Right renal cortex interstitium (tissue), 3 donors: ENCODE measurements around the gene CRELD1. TPM values are rescaled to one million over a fixed set of nuclear protein-coding genes. Genes with fewer than 3 reads are reported as not detected.
"Not testable (repeated sequence)": the region's sequence is repeated elsewhere in the genome, so short reads cannot be mapped to it uniquely, and the experiment has no call there.

Source experiments
- DNase-seq, 3 donors: peaks; one replicate each; pipeline ENCODE4 v3.0.0-alpha.2; 2013; ENCODE audit warnings: low read depth in 3 of 3, low spot score in 2 of 3
- polyA plus RNA-seq, 3 donors: library from polyadenylated mRNA; unstranded; fragments of 120-200 nt; gene quantifications; one replicate each; pipeline ENCODE4 v1.2.1, GENCODE V29; 2013; ENCODE audit not compliant: insufficient read length in 3 of 3

Gene CRELD1
- polyA plus RNA-seq, 3 donors: 50.1 to 52.4 (median 52.1) TPM

GRCh38 chr3:9932843-9933560 is 632 bp upstream of the CRELD1 start:
- peak in 1 of 3 donors; percentile 63 for DNase-seq

DNA sequence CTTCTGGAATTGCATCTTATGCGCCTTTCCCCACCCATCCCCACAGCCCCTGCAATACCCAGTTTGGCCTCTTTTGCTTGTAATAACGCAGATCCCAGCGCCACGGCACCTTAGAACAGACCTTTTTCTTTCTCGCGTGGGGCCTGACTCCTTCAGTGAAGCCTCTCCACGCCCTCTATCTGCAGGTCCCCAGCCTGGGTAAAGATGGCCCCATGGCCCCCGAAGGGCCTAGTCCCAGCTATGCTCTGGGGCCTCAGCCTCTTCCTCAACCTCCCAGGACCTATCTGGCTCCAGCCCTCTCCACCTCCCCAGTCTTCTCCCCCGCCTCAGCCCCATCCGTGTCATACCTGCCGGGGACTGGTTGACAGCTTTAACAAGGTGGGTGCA is 594 bp downstream of the CRELD1 start:
- no peak for DNase-seq

- no peak for DNase-seq
Observed at GRCh38 chr3:9934993-9935392, 1.4 kb downstream of the CRELD1 start.

DNA sequence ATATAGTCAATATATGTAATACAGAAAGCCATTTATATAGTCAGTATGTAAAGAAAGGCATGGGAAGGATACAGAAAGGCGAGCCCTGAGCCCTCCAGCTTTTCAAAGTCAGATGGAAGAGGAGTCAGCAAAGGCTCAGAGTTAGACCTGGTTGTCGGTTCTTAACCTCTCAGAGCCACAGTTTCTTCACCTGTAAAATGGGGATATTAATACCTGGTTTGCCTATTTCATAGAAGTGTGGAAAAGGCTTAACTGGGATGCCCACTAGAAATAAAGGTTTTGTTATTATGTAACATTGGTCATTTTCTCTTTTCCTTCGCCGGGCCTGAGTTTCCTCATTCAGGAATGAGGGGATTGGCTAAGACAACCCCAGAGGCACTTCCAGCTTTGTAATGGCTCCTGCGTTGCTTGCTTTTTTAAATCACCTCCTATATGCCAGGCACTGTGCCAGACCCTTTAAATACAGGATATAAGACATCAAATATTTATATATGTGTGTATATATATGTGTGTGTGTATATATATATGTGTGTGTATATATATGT is 2.4 kb downstream of the CRELD1 start:
- no peak for DNase-seq

DNA sequence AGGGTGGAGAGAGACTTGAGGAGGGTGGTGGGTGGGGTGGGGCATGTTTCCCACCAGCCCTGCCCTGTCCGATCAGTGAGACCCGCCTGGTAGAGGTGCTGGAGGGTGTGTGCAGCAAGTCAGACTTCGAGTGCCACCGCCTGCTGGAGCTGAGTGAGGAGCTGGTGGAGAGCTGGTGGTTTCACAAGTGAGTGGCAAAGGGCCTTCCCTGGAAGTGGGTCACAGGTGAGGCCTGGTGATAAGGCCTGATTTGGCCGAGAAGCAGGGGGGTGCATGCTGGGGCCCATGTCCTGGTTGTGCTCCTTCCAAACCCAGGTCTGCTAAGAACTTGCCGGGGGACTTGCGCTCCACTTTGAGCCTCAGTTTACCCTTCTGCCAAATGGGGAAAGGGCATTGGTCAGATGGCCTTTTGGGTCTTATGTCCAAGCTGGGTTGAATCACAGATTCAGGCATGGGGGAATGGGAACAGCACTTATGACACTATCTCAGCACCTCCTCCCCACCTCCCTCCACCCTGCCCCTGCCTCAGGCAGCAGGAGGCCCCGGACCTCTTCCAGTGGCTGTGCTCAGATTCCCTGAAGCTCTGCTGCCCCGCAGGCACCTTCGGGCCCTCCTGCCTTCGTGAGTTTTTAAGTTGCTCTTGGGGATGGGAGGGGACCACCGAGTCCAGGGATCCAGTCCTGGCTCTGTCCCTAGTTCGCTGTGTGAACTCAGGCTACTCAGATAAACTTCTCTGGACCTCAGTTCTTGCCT is 4.0 kb downstream of the CRELD1 start:
- DNase-seq: no peak

DNA sequence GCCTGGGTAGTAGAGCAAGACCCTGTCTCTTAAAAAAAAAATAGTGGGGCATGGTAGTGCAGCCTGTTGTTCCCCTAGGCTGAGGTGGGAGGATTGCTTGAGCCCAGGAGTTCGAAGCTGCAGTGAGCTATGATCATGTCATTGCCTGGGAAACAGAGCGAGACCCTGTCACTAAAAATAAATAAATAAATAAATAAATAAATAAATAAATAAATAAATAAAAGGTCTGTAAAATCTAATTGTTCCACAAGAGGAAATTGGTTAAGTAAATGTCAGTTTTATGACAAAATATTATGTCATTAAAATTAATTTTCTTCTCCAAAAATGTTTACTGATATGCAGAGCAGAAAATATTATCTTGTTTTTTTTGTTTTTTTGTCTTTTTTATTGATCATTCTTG is 5.3 kb downstream of the CRELD1 start:
- DNase-seq: no peak

- DNase-seq: not testable (repeated sequence)
Observed at GRCh38 chr3:9939906-9940305, 6.3 kb downstream of the CRELD1 start.

GRCh38 chr3:9940746-9941145 is 7.1 kb downstream of the CRELD1 start:
- DNase-seq: no peak

DNA sequence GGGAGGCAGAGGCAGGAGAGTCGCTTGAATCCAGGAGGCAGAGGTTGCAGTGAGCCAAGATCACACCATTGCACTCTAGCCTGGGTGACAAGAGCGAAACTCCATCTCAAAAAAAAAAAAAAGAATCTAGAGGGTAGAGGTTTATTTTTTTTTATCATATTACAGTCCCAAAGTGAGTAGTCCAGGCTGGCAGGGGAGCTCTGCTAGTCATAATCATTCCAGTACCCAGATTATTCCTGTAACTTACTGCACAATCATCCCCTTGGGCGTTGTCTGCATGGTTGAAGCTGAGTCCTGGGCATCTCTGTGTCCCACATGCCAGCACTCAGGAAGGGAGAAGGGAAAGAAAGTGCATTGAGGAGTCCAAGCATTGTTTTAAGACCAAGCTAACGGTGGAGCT is 8.5 kb downstream of the CRELD1 start:
- DNase-seq: no peak

DNA sequence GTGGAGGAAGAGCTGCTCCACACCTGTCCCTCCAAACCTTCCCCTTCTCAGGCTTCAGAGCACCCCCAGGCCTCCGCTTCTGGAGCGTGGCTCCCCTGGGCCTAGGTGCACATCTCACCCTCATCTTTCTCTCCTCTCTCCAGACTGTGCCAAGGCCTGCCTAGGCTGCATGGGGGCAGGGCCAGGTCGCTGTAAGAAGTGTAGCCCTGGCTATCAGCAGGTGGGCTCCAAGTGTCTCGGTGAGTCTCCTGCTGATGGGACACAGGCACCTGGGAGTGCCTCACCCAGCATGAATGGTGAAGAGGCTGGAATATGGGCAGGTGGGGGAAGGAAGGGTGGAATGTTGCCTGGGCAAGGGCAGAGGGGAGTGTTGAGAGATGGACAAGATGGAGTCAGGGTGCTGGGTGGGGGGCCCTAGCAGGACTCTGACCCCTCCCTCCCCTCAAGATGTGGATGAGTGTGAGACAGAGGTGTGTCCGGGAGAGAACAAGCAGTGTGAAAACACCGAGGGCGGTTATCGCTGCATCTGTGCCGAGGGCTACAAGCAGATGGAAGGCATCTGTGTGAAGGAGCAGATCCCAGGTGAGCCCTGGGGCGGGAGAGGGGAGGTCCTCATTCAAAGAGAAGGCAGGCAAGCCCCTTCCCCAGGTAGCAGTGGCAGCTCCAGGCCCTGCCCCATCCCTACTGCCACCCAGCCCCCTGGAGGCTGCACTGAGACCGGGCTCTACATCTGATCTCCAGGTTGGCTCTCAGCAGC is 9.5 kb downstream of the CRELD1 start:
- DNase-seq: no peak

GRCh38 chr3:9944271-9944670 is 10.6 kb downstream of the CRELD1 start:
- DNase-seq: no peak

DNA sequence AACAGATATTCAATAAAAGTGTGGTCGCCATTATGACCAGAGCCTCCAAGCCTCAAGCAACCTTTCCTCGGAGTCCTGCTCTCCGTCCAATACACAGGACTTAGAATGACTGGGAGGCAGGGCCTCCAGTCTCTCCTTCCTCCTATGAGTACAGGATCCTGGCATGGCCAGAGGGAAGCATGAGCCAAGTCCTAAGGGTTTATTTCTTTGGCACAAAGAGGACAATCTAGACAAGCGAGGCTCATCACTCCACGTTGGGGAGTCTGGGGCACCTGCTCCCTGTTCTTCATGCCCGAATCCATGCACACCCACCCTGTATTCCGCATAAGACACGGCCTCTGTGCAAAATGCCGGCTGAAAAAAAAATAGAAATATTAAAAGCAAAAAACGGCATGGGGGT is 11.7 kb downstream of the CRELD1 start:
- DNase-seq: no peak

DNA sequence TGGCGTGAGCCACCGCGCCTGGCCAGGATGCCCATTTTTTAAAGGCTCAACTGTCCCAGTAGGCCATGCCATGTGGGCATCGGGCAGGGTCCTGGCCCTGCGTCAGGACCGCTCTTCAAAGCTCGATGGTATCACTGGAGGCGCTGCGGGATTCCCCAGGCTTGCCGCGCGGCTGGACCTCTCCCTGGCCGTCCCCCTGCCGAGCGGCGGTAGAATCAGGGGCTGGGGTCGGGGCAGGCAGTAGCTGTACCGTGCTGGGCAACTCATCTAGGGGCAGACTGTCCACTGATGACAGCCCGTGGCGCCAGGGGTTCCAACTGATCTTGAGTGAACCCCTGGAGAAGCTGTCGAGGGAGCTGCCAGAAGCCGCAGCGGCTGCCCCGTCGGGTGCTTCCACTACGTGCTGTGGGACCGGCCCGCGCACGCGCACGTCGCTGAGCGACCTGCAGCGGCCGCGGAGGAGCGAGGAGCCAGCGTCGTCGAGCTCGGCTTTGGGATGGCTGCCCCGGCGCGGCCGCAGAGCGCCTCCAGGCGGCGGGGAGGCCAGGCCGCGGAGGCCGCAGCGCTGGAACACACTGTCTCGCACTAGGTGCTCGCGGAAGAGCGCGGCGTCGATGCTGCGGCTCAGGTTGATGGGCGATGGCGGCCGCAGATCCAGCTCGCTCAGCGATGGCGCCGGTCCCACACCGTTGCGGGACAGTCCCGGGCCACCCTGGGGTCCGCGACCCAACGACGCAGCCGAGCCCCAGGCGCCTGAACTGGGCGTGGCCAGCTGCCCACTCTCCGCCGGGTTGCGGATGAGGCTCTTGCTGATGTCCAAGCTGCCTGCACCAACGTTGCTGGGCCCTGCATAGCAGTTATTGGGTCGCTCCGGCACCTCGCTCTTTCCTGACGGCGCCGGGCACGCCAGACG is 12.7 kb downstream of the CRELD1 start:
- DNase-seq: peak in 2 of 3 donors; percentile 52 to 77

DNA sequence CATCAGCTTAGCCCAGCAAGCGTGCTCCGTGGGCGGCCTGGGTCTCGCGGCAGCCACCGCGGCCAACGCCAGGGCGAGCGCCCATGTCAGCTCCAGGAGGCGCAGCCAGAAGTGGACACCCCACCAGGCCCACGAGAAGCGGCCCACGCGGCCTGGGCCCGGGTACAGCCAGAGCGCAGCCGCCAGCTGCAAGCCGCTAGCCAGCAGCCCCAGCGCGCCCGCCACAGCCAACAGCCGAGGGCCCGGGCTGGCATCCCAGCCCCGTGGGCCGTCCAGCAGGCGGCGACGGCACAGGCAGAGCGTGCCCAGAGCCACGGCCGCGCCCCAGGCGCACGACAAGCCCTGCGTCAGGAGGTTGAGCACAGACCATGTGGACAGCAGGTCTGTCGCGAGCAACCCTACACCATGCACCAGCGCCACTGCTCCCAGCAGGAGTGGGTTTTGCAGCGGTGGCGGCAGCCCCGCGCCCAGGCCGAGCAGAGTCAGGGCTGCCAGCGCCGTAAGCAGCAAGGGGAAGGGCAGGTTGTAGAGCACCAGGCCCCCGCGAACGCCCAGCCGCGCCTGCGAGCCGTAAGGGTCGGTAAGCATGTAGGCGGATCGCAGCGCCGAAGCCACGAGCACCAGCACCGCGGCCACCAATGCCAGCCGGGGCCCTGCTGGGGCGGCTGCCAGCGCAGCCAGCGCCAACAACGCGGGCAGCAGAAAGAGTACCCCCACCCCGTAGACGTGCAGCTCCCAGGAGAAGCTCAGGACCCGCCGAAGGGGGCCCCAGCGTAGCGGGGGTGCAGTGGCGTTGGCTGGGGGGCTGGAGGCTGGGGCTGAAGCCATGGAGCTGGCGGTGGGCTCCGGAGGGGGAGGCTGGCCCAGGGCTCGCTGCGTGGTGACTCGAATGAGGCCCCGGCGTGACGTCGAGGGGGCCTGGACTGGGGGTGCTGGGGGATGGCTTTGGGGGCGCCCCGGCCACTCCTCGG is 13.7 kb downstream of the CRELD1 start:
- no peak for DNase-seq

DNA sequence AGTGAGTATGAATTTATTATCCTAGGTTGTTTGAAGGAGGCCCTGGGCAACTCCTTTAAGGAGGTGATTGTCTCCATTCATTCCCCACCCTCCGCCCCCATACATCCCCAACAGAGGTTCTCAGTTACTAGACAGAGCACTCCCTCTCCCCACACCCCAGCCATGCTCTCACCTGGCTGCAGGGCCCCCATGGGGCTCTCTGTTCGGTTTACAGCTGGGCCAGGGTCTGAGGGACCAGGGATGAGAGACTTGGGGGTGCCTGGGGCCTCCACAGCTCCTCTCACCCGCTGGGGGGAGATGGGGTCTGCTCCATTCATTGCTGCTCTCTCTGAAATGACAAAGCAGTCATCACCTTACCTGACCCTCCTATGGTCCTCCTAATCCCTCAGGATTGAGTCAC is 15.0 kb downstream of the CRELD1 start:
- no peak for DNase-seq

- DNase-seq: no peak
Observed at GRCh38 chr3:9949115-9949514, 15.5 kb downstream of the CRELD1 start.

DNA sequence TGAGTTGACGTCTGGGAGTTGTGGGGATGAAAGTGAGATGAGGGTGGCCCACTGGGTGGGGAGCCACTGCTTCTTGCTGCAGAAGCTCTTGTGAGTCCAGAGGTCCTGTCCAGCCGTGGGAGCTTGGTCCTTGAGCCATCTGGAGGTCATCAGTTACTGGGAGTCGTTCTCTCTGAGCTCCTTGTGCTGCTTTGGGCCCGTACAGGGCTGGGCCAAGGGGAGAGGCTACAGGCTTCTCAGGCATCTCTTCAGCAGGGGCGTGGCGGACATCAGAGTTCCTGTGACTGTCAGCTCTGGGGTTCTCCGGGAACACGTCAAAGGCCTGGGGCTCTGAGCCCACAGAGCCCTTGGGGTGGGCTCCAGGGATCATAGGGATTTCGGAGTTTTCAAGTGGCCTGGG is 16.0 kb downstream of the CRELD1 start:
- DNase-seq: no peak

DNA sequence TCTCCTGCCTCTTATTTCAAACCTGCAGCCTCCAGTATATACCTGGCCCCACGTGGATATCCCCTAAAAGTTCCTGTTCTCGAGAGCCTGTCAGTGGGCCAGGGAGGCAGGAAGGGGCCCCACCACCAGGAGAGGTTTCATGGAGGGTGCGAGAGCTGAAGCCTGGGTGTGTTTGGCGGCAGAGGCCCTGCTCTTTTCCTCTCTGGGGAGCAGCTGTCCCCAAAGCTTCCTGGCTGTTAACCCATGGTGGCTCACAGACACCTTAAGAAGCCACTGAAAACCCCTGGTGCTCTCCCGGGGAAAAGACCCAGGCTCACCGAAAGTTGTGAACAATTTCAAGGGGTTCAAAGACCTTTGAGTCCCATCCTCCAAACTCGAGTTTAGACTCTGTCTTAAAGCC is 17.5 kb downstream of the CRELD1 start:
- no peak for DNase-seq

DNA sequence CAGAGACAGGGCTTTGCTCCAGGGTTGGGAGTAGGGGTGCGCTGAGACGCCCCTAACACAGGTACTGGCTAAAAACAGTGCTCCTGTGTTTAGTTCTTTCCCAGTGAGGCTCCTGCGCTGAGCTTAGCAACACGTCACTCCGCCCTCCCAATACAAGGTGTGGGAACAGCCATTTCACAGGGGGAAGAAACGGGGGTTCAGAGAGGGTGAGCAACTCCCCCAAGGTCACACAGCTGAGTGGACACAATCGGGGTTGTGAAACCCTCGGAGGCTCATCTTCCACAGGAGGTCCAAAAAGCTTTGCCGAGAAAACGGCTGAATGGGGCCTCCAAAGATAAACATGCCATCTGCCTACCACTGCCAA is 17.9 kb downstream of the CRELD1 start:
- DNase-seq: no peak
